Tongue (tissue), 2 donors: Measurements from ENCODE around the gene SPIRE1. TPM values are rescaled to one million over a fixed set of nuclear protein-coding genes. Genes with fewer than 3 reads are reported as not detected.
"Not testable (repeated sequence)": the region's sequence is repeated elsewhere in the genome, so short reads cannot be mapped to it uniquely, and the experiment has no call there.

Experiments
- DNase-seq: peaks from one replicate; pipeline ENCODE4 v3.0.0-alpha.2; 2015
- total RNA-seq: library from RNA; depleted of rRNA; stranded (reverse); fragments of >200 nt; gene quantifications from one replicate; pipeline ENCODE4 v1.2.3, GENCODE V29; 2014

The SPIRE1 gene
- total RNA-seq, 1 donor from 2014 or later = 31.7 TPM

- no peak for DNase-seq
These were observed 105.0 kb downstream of the SPIRE1 start for GRCh38 chr18:12552879-12553242.

GRCh38 chr18:12551943-12552878 is 105.7 kb downstream of the SPIRE1 start:
- not testable (repeated sequence) for DNase-seq

GRCh38 chr18:12551466-12551865 is 106.4 kb downstream of the SPIRE1 start:
- DNase-seq = not testable (repeated sequence)

- DNase-seq = no peak
These were observed 114.2 kb downstream of the SPIRE1 start for GRCh38 chr18:12543697-12544096.

- DNase-seq = no peak
These were observed 117.2 kb downstream of the SPIRE1 start for GRCh38 chr18:12540751-12541150.

GRCh38 chr18:12539158-12539557 is 118.7 kb downstream of the SPIRE1 start:
- DNase-seq = not testable (repeated sequence)

- DNase-seq = no peak
These were observed 123.1 kb downstream of the SPIRE1 start for GRCh38 chr18:12534820-12535219.

- DNase-seq = no peak
These were observed 125.2 kb downstream of the SPIRE1 start for GRCh38 chr18:12532661-12533060.

GRCh38 chr18:12531749-12532148 is 126.2 kb downstream of the SPIRE1 start:
- DNase-seq = no peak

GRCh38 chr18:12520442-12520992 is 137.4 kb downstream of the SPIRE1 start:
- DNase-seq = peak; percentile 28

- DNase-seq = no peak
These were observed 138.9 kb downstream of the SPIRE1 start for GRCh38 chr18:12518832-12519531.

GRCh38 chr18:12518326-12518725 is 139.6 kb downstream of the SPIRE1 start:
- DNase-seq = no peak

- DNase-seq = no peak
These were observed 140.6 kb downstream of the SPIRE1 start for GRCh38 chr18:12517142-12517825.

GRCh38 chr18:12516049-12516630 is 141.8 kb downstream of the SPIRE1 start:
- DNase-seq = no peak

- DNase-seq = no peak
These were observed 142.4 kb downstream of the SPIRE1 start for GRCh38 chr18:12515550-12515949.

GRCh38 chr18:12507007-12507406 is 150.9 kb downstream of the SPIRE1 start:
- DNase-seq = no peak

GRCh38 chr18:12500986-12501385 is 156.9 kb downstream of the SPIRE1 start:
- no peak for DNase-seq

- DNase-seq = no peak
These were observed 160.1 kb downstream of the SPIRE1 start for GRCh38 chr18:12497839-12498238.

GRCh38 chr18:12497296-12497695 is 160.6 kb downstream of the SPIRE1 start:
- DNase-seq = no peak

GRCh38 chr18:12492907-12493306 is 165.0 kb downstream of the SPIRE1 start:
- no peak for DNase-seq

- DNase-seq = no peak
These were observed 166.1 kb downstream of the SPIRE1 start for GRCh38 chr18:12491611-12492435.
